KMS-11 (cell line): ENCODE results near the gene OS9.
"Not testable (repeated sequence)": the region's sequence is repeated elsewhere in the genome, so short reads cannot be mapped to it uniquely, and the experiment has no call there.

Source experiments
- H2AFZ ChIP-seq: fragments of 200-600 bp; sonication (generic); 2 replicates; pipeline ENCODE4 v1.6.1; 2016; ENCODE audit warnings: antibody characterized with exemption, mixed run types, low read depth
- H3K27ac ChIP-seq: fragments of 200-600 bp; sonication (generic); 2 replicates; pipeline ENCODE4 v1.6.1; 2016; ENCODE audit warnings: mild to moderate bottlenecking, mixed run types
- H3K27me3 ChIP-seq: fragments of 200-600 bp; sonication (generic); 2 replicates; pipeline ENCODE4 v1.6.1; 2017; ENCODE audit warnings: mild to moderate bottlenecking, low read depth, mixed run types, moderate library complexity; ENCODE audit not compliant: insufficient read depth
- H3K36me3 ChIP-seq: fragments of 200-600 bp; sonication (generic); 2 replicates; pipeline ENCODE4 v1.6.1; 2017; ENCODE audit warnings: mild to moderate bottlenecking, mixed run types; ENCODE audit not compliant: insufficient read depth
- H3K4me1 ChIP-seq: fragments of 200-600 bp; sonication (generic); 2 replicates; pipeline ENCODE4 v1.6.1; 2016; ENCODE audit warnings: mild to moderate bottlenecking, low read depth, mixed run types; ENCODE audit not compliant: poor library complexity, severe bottlenecking
- H3K4me2 ChIP-seq: fragments of 200-600 bp; sonication (generic); 2 replicates; pipeline ENCODE4 v1.7.0; 2016; ENCODE audit warnings: mild to moderate bottlenecking, mixed run types
- H3K4me3 ChIP-seq: fragments of 200-600 bp; sonication (generic); IDR thresholded peaks from 2 replicates; pipeline ENCODE4 v1.6.1; 2017; ENCODE audit warnings: low read depth, low read length, mixed read lengths; ENCODE audit not compliant: insufficient read depth
- H3K79me2 ChIP-seq: fragments of 200-600 bp; sonication (generic); 2 replicates; pipeline ENCODE4 v1.6.1; 2016; ENCODE audit warnings: low read depth, mixed run types; ENCODE audit not compliant: insufficient read depth
- H3K9ac ChIP-seq: fragments of 200-600 bp; sonication (generic); 2 replicates; pipeline ENCODE4 v1.6.1; 2016; ENCODE audit warnings: mild to moderate bottlenecking, mixed run types
- H4K20me1 ChIP-seq: fragments of 200-600 bp; sonication (generic); 2 replicates; pipeline ENCODE4 v1.6.1; 2016; ENCODE audit warnings: mild to moderate bottlenecking, mixed run types; ENCODE audit not compliant: insufficient read depth
- TF ChIP-seq, protein P1 (sequence below): fragments of 200-600 bp; sonication (generic); conservative IDR thresholded peaks from 2 replicates; pipeline ENCODE4 v1.6.1; 2017; ENCODE audit warnings: low read depth, mild to moderate bottlenecking, antibody characterized with exemption, low read length, moderate library complexity, mixed read lengths

Gene OS9

DNA sequence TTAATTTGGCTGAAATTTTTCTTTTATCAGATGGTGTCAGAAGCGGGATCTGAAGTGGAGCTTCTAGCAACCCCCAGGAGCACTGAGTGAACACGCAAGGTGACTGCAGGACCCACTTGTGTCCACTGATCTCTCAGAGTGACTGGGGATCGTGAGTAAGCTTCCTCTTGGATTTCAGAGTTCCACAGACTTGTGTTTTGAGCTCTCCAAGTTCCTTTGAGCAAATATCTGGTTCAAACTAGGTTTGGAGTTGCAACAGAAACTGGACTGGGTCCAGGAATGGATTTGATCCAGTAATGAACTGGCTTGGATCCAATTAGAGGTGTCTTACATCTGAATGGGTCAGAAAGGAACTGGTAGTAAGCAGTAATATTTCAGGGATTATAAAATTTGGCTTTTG lies 36.2 kb upstream of the OS9 start:
- no peaks in the 10 kb centered on the region for H3K79me2 ChIP-seq
- H2AFZ ChIP-seq, result no peak overlapping the region
- no peak overlapping the region for H3K4me3 ChIP-seq
- no peaks in the 10 kb centered on the region for H3K4me1 ChIP-seq
- no peaks in the 10 kb centered on the region for H3K36me3 ChIP-seq
- H3K27ac ChIP-seq, result no peak overlapping the region
- H3K27me3 ChIP-seq, result no peaks in the 10 kb centered on the region
- no peak overlapping the region for H3K4me2 ChIP-seq
- no peaks in the 10 kb centered on the region for H4K20me1 ChIP-seq
- TF ChIP-seq, protein P1, sequence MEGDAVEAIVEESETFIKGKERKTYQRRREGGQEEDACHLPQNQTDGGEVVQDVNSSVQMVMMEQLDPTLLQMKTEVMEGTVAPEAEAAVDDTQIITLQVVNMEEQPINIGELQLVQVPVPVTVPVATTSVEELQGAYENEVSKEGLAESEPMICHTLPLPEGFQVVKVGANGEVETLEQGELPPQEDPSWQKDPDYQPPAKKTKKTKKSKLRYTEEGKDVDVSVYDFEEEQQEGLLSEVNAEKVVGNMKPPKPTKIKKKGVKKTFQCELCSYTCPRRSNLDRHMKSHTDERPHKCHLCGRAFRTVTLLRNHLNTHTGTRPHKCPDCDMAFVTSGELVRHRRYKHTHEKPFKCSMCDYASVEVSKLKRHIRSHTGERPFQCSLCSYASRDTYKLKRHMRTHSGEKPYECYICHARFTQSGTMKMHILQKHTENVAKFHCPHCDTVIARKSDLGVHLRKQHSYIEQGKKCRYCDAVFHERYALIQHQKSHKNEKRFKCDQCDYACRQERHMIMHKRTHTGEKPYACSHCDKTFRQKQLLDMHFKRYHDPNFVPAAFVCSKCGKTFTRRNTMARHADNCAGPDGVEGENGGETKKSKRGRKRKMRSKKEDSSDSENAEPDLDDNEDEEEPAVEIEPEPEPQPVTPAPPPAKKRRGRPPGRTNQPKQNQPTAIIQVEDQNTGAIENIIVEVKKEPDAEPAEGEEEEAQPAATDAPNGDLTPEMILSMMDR, result no peak
- H3K9ac ChIP-seq, result no peak overlapping the region

DNA sequence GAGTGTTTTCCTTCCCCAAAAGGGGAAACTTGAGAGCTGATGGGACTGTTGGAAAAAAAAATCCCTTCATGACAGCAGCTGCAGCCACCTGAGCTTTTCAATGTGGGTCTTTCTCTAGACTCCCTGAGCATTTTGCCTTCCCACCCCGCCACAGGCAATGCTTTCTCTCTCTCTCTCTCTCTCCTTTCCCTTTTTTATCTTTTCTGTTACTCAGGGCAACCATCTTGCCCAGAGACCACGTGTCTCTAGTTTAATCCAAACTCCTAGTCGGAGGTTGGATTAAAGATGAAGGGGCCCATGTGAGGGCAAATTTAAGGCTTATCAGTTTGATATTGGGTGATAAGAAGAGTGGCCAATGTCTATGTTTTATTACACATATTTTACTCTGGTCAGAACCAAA lies 35.0 kb upstream of the OS9 start:
- H3K9ac ChIP-seq, result no peak overlapping the region
- no peaks in the 10 kb centered on the region for H3K27me3 ChIP-seq
- H3K27ac ChIP-seq, result no peak overlapping the region
- no peak overlapping the region for H3K4me3 ChIP-seq
- H3K4me2 ChIP-seq, result no peak overlapping the region
- TF ChIP-seq, protein P1, result no peak
- no peak overlapping the region for H2AFZ ChIP-seq
- H3K36me3 ChIP-seq, result no peaks in the 10 kb centered on the region
- H3K4me1 ChIP-seq, result no peaks in the 10 kb centered on the region
- no peaks in the 10 kb centered on the region for H3K79me2 ChIP-seq
- H4K20me1 ChIP-seq, result no peaks in the 10 kb centered on the region

GRCh38 chr12:57661376-57661775 lies 32.6 kb upstream of the OS9 start:
- TF ChIP-seq, protein P1, result no peak
- H2AFZ ChIP-seq, result no peak overlapping the region
- H3K4me2 ChIP-seq, result no peak overlapping the region
- H3K9ac ChIP-seq, result no peak overlapping the region
- H3K4me1 ChIP-seq, result no peaks in the 10 kb centered on the region
- no peak overlapping the region for H3K4me3 ChIP-seq
- H4K20me1 ChIP-seq, result no peaks in the 10 kb centered on the region
- H3K79me2 ChIP-seq, result no peaks in the 10 kb centered on the region
- H3K27me3 ChIP-seq, result no peaks in the 10 kb centered on the region
- H3K27ac ChIP-seq, result no peak overlapping the region
- H3K36me3 ChIP-seq, result no peaks in the 10 kb centered on the region

- not testable (repeated sequence) for H3K36me3 ChIP-seq, H3K27ac ChIP-seq, H3K27me3 ChIP-seq, H3K4me1 ChIP-seq, H3K4me3 ChIP-seq, H3K4me2 ChIP-seq, H3K79me2 ChIP-seq, H3K9ac ChIP-seq, H4K20me1 ChIP-seq, H2AFZ ChIP-seq
These were observed 28.7 kb upstream of the OS9 start for GRCh38 chr12:57665066-57665820.

DNA sequence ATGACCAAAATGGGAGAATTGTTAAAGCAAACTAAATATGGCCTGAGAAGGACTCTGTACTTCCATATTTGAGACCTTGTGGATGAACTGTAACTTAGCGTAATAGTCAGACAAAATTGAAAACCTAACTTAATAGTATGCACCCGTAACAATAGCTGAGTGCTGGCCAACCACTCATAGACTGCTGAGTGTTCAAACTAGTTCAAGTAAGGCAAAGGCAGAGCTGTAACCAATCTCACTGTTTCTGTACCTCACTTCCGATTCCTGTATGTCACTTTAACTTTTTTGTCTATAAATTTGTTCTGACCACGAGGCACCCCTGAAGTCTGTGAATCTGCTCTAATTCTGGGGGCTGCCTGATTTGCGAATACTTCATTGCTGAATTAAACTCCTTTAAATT lies 27.0 kb upstream of the OS9 start:
- no peak overlapping the region for H3K27ac ChIP-seq
- no peak overlapping the region for H3K4me3 ChIP-seq
- TF ChIP-seq, protein P1, result no peak
- no peaks in the 10 kb centered on the region for H3K4me1 ChIP-seq
- H3K4me2 ChIP-seq, result no peak overlapping the region
- H3K79me2 ChIP-seq, result no peaks in the 10 kb centered on the region
- H3K27me3 ChIP-seq, result no peaks in the 10 kb centered on the region
- no peaks in the 10 kb centered on the region for H3K36me3 ChIP-seq
- H3K9ac ChIP-seq, result no peak overlapping the region
- H2AFZ ChIP-seq, result no peak overlapping the region
- H4K20me1 ChIP-seq, result no peaks in the 10 kb centered on the region

- not testable (repeated sequence) for H4K20me1 ChIP-seq, H3K27me3 ChIP-seq, H2AFZ ChIP-seq, H3K4me2 ChIP-seq, H3K4me1 ChIP-seq, H3K4me3 ChIP-seq, H3K79me2 ChIP-seq, H3K9ac ChIP-seq, H3K36me3 ChIP-seq, H3K27ac ChIP-seq
These were observed 24.2 kb upstream of the OS9 start for GRCh38 chr12:57669691-57670090.

DNA sequence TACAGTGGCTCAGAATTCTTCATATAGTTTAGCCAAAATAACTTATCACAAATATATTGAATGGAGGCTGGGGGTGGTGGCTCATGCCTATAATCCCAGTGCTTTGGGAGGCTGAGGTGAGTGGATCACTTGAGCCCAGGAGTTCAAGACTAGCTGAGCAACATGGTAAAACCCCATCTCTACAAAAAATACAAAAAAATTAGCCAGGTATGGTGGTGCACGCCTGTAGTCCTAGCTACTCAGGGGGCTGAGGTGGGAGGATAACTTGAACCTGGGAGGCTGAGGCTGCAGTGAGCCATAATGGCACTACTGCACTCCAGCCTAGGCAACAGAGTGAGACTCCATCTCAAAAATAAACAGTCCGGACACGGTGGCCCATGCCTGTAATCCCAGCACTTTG lies 22.1 kb upstream of the OS9 start:
- not testable (repeated sequence) for H3K27ac ChIP-seq, H3K9ac ChIP-seq, H3K27me3 ChIP-seq, H3K36me3 ChIP-seq, H4K20me1 ChIP-seq, H3K4me1 ChIP-seq, H3K4me2 ChIP-seq, H2AFZ ChIP-seq, H3K79me2 ChIP-seq, H3K4me3 ChIP-seq
